Measurements from ENCODE around the gene HIBCH.
"Not testable (repeated sequence)": the region's sequence is repeated elsewhere in the genome, so short reads cannot be mapped to it uniquely, and the experiment has no call there.

HIBCH gene

GRCh38 chr2:190323406-190323805 is 3.8 kb upstream of the HIBCH start:
- TF ChIP-seq, protein P1, sequence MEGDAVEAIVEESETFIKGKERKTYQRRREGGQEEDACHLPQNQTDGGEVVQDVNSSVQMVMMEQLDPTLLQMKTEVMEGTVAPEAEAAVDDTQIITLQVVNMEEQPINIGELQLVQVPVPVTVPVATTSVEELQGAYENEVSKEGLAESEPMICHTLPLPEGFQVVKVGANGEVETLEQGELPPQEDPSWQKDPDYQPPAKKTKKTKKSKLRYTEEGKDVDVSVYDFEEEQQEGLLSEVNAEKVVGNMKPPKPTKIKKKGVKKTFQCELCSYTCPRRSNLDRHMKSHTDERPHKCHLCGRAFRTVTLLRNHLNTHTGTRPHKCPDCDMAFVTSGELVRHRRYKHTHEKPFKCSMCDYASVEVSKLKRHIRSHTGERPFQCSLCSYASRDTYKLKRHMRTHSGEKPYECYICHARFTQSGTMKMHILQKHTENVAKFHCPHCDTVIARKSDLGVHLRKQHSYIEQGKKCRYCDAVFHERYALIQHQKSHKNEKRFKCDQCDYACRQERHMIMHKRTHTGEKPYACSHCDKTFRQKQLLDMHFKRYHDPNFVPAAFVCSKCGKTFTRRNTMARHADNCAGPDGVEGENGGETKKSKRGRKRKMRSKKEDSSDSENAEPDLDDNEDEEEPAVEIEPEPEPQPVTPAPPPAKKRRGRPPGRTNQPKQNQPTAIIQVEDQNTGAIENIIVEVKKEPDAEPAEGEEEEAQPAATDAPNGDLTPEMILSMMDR (IDR thresholded peaks at IDR 0.05; ENCODE audit: borderline replicate concordance, control extremely low read depth, extremely low read depth, insufficient read depth, missing control alignments) = no peak
- in situ Hi-C loops (cut with MboI; ENCODE audit: low sequenced_read_pairs, unreplicated experiment) = no loop called here
- DNase-seq (ENCODE audit: low spot score) = no peak

- TF ChIP-seq, protein P1 (IDR thresholded peaks at IDR 0.05; ENCODE audit: borderline replicate concordance, control extremely low read depth, extremely low read depth, insufficient read depth, missing control alignments) = no peak
- DNase-seq (ENCODE audit: low spot score) = peak; percentile 29
- in situ Hi-C loops (cut with MboI; ENCODE audit: low sequenced_read_pairs, unreplicated experiment) = no loop called here
Observed at GRCh38 chr2:190320696-190321095, 1.1 kb upstream of the HIBCH start.

GRCh38 chr2:190318931-190319554 is 583 bp downstream of the HIBCH start:
- in situ Hi-C loops (cut with MboI; ENCODE audit: low sequenced_read_pairs, unreplicated experiment) = no loop called here
- TF ChIP-seq, protein P1 (IDR thresholded peaks at IDR 0.05; ENCODE audit: borderline replicate concordance, control extremely low read depth, extremely low read depth, insufficient read depth, missing control alignments) = no peak
- no peak for DNase-seq (ENCODE audit: low spot score)

DNA sequence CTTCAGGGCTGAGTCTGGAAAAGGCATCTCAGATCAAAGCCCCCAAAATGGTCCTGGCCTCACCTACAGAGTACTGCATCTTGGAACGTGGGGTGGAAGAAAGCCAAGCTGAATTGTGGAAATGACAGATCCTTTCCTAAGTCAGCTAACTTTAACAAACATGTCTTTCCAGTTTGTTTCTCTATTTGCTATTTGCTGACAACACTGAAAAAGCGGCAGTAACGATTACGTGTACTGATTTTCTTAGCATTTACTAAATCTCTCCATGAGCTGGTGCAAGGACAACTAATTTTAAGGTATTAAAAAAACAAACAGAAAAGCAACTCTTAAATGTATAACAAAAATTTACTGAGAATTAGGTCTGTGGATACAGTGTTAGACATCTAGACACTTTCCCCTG is 1.1 kb downstream of the HIBCH start:
- DNase-seq (ENCODE audit: low spot score) = no peak
- TF ChIP-seq, protein P1 (IDR thresholded peaks at IDR 0.05; ENCODE audit: borderline replicate concordance, control extremely low read depth, extremely low read depth, insufficient read depth, missing control alignments) = no peak
- in situ Hi-C loops (cut with MboI; ENCODE audit: low sequenced_read_pairs, unreplicated experiment) = no loop called here

- DNase-seq (ENCODE audit: low spot score) = no peak
- TF ChIP-seq, protein P1 (IDR thresholded peaks at IDR 0.05; ENCODE audit: borderline replicate concordance, control extremely low read depth, extremely low read depth, insufficient read depth, missing control alignments) = no peak
- in situ Hi-C loops (cut with MboI; ENCODE audit: low sequenced_read_pairs, unreplicated experiment) = no loop called here
Observed at GRCh38 chr2:190315273-190315672, 4.4 kb downstream of the HIBCH start.

DNA sequence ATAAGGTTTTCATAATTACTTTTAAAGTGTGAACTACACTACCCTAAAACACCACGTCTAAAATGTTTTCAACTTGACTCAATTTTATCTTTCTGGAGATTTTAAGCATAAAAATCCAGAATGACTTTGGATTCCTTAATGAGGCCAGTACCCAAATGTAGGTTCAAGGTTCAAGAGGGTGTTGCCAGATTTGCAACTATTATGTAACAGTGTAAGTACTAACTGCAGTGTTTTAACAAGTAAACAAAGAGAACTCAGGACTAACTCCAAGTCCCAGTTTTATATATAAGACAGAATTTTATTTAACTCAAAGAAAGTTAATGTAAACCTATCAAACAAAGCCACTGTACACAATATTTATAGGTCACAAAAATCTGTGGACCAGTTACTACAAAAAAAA is 5.7 kb downstream of the HIBCH start:
- TF ChIP-seq, protein P1 (IDR thresholded peaks at IDR 0.05; ENCODE audit: borderline replicate concordance, control extremely low read depth, extremely low read depth, insufficient read depth, missing control alignments) = no peak
- DNase-seq (ENCODE audit: low spot score) = no peak
- in situ Hi-C loops (cut with MboI; ENCODE audit: low sequenced_read_pairs, unreplicated experiment) = no loop called here

DNA sequence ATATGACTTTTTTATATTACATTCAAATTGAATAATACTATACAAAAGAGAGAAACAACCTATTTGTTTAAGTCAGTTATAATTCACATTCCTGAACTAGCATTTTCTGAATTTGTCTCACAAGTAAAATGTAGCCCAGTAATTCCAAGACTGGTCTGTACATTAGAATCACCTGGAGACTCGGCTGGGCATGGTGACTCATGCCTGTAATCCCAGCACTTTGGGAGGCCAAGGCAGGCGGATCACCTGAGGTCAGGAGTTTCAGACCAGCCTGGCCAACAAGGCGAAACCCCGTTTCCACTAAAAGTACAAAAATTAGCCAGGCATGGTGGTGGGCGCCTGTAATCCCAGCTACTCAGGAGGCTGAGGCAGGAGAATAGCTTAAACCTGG is 7.0 kb downstream of the HIBCH start:
- in situ Hi-C loops (cut with MboI; ENCODE audit: low sequenced_read_pairs, unreplicated experiment); DNase-seq (ENCODE audit: low spot score): not testable (repeated sequence)

Measured in GM13976 (cell line).